ENCODE results near the gene GMCL1. TPM values are rescaled to one million over a fixed set of nuclear protein-coding genes. Genes with fewer than 3 reads are reported as not detected.

The GMCL1 gene
- total RNA-seq, 1 experiment from 2014 or later, result 13.8 TPM

DNA sequence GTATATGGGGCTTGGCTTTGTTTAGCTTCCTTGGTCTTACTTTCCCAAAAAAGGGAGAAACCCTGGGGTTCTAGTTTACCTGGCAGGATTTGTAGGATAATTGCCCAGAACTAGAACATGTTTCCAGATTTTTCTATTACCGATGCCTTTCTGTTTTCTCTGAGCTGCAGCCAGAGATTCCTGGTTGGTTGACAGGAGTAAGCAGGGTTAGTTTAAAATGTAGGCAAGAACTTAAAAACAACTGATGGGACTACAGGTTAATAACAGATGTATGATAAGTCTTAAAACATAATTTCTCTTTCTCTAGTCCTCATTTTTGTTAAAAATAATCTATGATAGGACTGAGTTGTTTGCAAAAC lies 38.9 kb upstream of the GMCL1 start:
- CTCF ChIA-PET, result interaction anchor here (1.0 to 1.3 kb wide), 2 partner anchors 9 to 66 kb away, joined by 3 to 5 read pairs; no protein-coding TSS in a partner anchor

DNA sequence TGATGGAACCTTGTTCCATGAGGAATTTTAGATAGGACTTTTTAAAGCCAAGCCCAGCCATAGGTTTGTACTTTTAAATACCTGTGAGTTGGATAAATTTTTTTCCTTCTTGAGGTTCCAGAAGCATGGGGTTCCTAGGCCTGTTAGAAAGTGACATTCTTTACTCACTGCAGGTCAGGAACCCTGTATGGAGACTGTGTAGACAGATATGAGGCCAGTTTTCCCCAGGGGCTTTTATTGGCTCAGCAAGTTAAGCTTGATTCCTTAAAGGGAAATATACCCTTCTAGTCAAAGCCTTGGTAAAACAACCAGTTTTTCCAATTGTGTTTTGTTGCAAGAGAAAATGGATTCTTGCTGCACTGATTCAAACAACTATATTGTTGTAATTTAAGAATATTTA lies 38.4 kb upstream of the GMCL1 start:
- no peaks in the 10 kb centered on the region for H3K27me3 Mint-ChIP-seq (ENCODE audit: insufficient read depth, unreplicated experiment)
- Histone ChIP-seq H3K36me3 (ENCODE audit: control insufficient read depth, insufficient read depth, low read length) (peaks cover 5% of the 10 kb centered on the region; the same call in 1 of the 2 replicates), H3K4me3 (ENCODE audit: low read depth, low read length) (no peak overlapping the region), H3K4me1 (peaks cover 39% of the 10 kb centered on the region), H3K9me3 (no peaks in the 10 kb centered on the region), H3K27me3 (replicated peaks; ENCODE audit: control insufficient read depth, insufficient read depth, low read length) (no peaks in the 10 kb centered on the region)
- POLR2A ChIA-PET, result no interaction called here
- BruUV-seq (replicated peaks), result no TSS peak
- peaks cover 34% of the 10 kb centered on the region for H3K4me1 Mint-ChIP-seq (ENCODE audit: low read depth, unreplicated experiment)
- H3K4me3 Mint-ChIP-seq (ENCODE audit: unreplicated experiment), result no peak overlapping the region
- no peak for DNase-seq
- TF ChIP-seq, protein P1, sequence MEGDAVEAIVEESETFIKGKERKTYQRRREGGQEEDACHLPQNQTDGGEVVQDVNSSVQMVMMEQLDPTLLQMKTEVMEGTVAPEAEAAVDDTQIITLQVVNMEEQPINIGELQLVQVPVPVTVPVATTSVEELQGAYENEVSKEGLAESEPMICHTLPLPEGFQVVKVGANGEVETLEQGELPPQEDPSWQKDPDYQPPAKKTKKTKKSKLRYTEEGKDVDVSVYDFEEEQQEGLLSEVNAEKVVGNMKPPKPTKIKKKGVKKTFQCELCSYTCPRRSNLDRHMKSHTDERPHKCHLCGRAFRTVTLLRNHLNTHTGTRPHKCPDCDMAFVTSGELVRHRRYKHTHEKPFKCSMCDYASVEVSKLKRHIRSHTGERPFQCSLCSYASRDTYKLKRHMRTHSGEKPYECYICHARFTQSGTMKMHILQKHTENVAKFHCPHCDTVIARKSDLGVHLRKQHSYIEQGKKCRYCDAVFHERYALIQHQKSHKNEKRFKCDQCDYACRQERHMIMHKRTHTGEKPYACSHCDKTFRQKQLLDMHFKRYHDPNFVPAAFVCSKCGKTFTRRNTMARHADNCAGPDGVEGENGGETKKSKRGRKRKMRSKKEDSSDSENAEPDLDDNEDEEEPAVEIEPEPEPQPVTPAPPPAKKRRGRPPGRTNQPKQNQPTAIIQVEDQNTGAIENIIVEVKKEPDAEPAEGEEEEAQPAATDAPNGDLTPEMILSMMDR (IDR thresholded peaks at IDR 0.05; ENCODE audit: insufficient read depth in 1 of 2, low read depth in 1 of 2, low read length in 1 of 2, severe bottlenecking in 1 of 2, unreplicated experiment in 1 of 2), result no peak
- intact Hi-C loops (cut with micrococcal nuclease; ENCODE audit: unreplicated experiment), result no loop called here
- H3K27ac Mint-ChIP-seq (ENCODE audit: unreplicated experiment), result peak overlapping the region; percentile 100
- CTCF ChIA-PET, result interaction anchor here (1.3 kb wide), 1 partner anchor 66 kb away, joined by 5 read pairs; no protein-coding TSS in a partner anchor
- no peaks in the 10 kb centered on the region for H3K9me3 Mint-ChIP-seq (ENCODE audit: unreplicated experiment)
- peaks cover 32% of the 10 kb centered on the region for H3K36me3 Mint-ChIP-seq (ENCODE audit: insufficient read depth, unreplicated experiment)

More for the DNA sequence above, 38.9 kb upstream of the GMCL1 start:
- Histone ChIP-seq H3K36me3 (ENCODE audit: control insufficient read depth, insufficient read depth, low read length) (peaks cover 5% of the 10 kb centered on the region; the same call in 1 of the 2 replicates), H3K27me3 (replicated peaks; ENCODE audit: control insufficient read depth, insufficient read depth, low read length) (no peaks in the 10 kb centered on the region), H3K9me3 (no peaks in the 10 kb centered on the region), H3K4me3 (ENCODE audit: low read depth, low read length) (no peak overlapping the region), H3K4me1 (peaks cover 40% of the 10 kb centered on the region)
- intact Hi-C loops (cut with micrococcal nuclease; ENCODE audit: unreplicated experiment), result no loop called here
- Mint-ChIP-seq H3K27me3 (ENCODE audit: insufficient read depth, unreplicated experiment) (no peaks in the 10 kb centered on the region), H3K27ac (ENCODE audit: unreplicated experiment) (peak overlapping the region; percentile 100), H3K4me1 (ENCODE audit: low read depth, unreplicated experiment) (peaks cover 38% of the 10 kb centered on the region), H3K4me3 (ENCODE audit: unreplicated experiment) (no peak overlapping the region), H3K36me3 (ENCODE audit: insufficient read depth, unreplicated experiment) (peaks cover 35% of the 10 kb centered on the region), H3K9me3 (ENCODE audit: unreplicated experiment) (no peaks in the 10 kb centered on the region)
- TF ChIP-seq, protein P1 (IDR thresholded peaks at IDR 0.05; ENCODE audit: insufficient read depth in 1 of 2, low read depth in 1 of 2, low read length in 1 of 2, severe bottlenecking in 1 of 2, unreplicated experiment in 1 of 2), result no peak
- POLR2A ChIA-PET, result interaction anchor here (0.6 to 1.8 kb wide), 2 partner anchors 9 to 142 kb away, joined by 5 to 7 read pairs; no protein-coding TSS in a partner anchor
- DNase-seq, result no peak
- no TSS peak for BruUV-seq (replicated peaks)

- POLR2A ChIA-PET, result no interaction called here
- peaks cover 16% of the 10 kb centered on the region for H3K36me3 Mint-ChIP-seq (ENCODE audit: insufficient read depth, unreplicated experiment)
- peak overlapping the region; percentile 71 for H3K4me3 Mint-ChIP-seq (ENCODE audit: unreplicated experiment)
- peaks cover 47% of the 10 kb centered on the region for H3K4me1 Mint-ChIP-seq (ENCODE audit: low read depth, unreplicated experiment)
- BruUV-seq (replicated peaks), result no TSS peak
- H3K27ac Mint-ChIP-seq (ENCODE audit: unreplicated experiment), result peak overlapping the region; percentile 92
- no peak for DNase-seq
- no peaks in the 10 kb centered on the region for H3K9me3 ChIP-seq
- TF ChIP-seq, protein P1 (IDR thresholded peaks at IDR 0.05; ENCODE audit: insufficient read depth in 1 of 2, low read depth in 1 of 2, low read length in 1 of 2, severe bottlenecking in 1 of 2, unreplicated experiment in 1 of 2), result no peak
- H3K4me3 ChIP-seq (ENCODE audit: low read depth, low read length), result no peak overlapping the region
- no peaks in the 10 kb centered on the region for H3K27me3 Mint-ChIP-seq (ENCODE audit: insufficient read depth, unreplicated experiment)
- H3K36me3 ChIP-seq (ENCODE audit: control insufficient read depth, insufficient read depth, low read length), result peaks cover 3% of the 10 kb centered on the region
- H3K4me1 ChIP-seq, result peaks cover 52% of the 10 kb centered on the region
- no peaks in the 10 kb centered on the region for H3K27me3 ChIP-seq (replicated peaks; ENCODE audit: control insufficient read depth, insufficient read depth, low read length)
- CTCF ChIA-PET, result interaction anchor here (1.9 kb wide), 1 partner anchor 71 kb away, joined by 6 read pairs; no protein-coding TSS in a partner anchor
- H3K9me3 Mint-ChIP-seq (ENCODE audit: unreplicated experiment), result no peaks in the 10 kb centered on the region
- intact Hi-C loops (cut with micrococcal nuclease; ENCODE audit: unreplicated experiment), result loop anchor here (5.0 kb wide), 1 partner anchor 74 kb away; no protein-coding TSS in a partner anchor
Measured at GRCh38 chr2:69796174-69796573, 33.3 kb upstream of the GMCL1 start.

Data from Caco-2 (cell line).